ENCODE data around the gene VGLL4. TPM values are rescaled to one million over a fixed set of nuclear protein-coding genes. Genes with fewer than 3 reads are reported as not detected.
A peak's percentile ranks its signal among the peaks of the same experiment; 100 is the strongest.

VGLL4 gene
- total RNA-seq, 1 donor from 2014 or later, result 29.4 TPM

- TF ChIP-seq CTCF (IDR thresholded peaks at IDR 0.05; ENCODE audit: partially characterized antibody, unreplicated experiment), result no peak
- H3K9me3 Mint-ChIP-seq (ENCODE audit: unreplicated experiment), result no peaks in the 10 kb centered on the region
- H3K4me3 Mint-ChIP-seq (ENCODE audit: unreplicated experiment), result no peak overlapping the region
- no peaks in the 10 kb centered on the region for H3K4me1 Mint-ChIP-seq (ENCODE audit: low read depth, unreplicated experiment)
- DNase-seq, result no peak
- H3K27me3 Mint-ChIP-seq (ENCODE audit: unreplicated experiment), result peaks cover 2% of the 10 kb centered on the region
- H3K36me3 Mint-ChIP-seq (ENCODE audit: unreplicated experiment), result no peaks in the 10 kb centered on the region
- H3K27ac Mint-ChIP-seq (ENCODE audit: unreplicated experiment), result no peak overlapping the region
These were observed 5.0 kb upstream of the VGLL4 start for GRCh38 chr3:11648735-11649134.

DNA sequence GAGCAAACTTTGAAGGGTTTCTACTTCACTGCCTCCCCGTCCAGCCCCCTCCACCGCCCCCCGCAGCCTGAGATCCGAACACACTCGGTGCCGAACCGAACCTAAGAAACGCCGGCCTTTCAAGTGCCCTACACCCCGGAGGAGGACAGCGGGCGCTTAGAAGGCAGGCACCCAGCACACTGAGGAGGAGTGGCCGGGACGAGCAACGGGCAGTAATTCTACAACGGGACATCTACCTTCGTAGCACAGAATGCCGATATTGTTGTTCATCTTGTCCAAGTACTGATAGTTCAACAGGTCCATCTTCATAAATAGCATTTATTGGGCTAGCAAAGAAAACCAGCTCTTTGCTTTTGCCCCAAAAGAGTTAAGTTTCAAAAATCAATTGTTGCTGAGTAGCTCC, 513 bp downstream of the VGLL4 start:
- peak; percentile 40 for DNase-seq
- Mint-ChIP-seq H3K4me3 (ENCODE audit: unreplicated experiment) (peak overlapping the region; percentile 96), H3K27ac (ENCODE audit: unreplicated experiment) (peak overlapping the region; percentile 100), H3K27me3 (ENCODE audit: unreplicated experiment) (peaks cover 15% of the 10 kb centered on the region), H3K9me3 (ENCODE audit: unreplicated experiment) (peaks cover 12% of the 10 kb centered on the region), H3K36me3 (ENCODE audit: unreplicated experiment) (no peaks in the 10 kb centered on the region), H3K4me1 (ENCODE audit: low read depth, unreplicated experiment) (peaks cover 30% of the 10 kb centered on the region)
- TF ChIP-seq CTCF (IDR thresholded peaks at IDR 0.05; ENCODE audit: partially characterized antibody, unreplicated experiment), result no peak

GRCh38 chr3:11642431-11643191, 1.1 kb downstream of the VGLL4 start:
- no peak for TF ChIP-seq CTCF (IDR thresholded peaks at IDR 0.05; ENCODE audit: partially characterized antibody, unreplicated experiment)
- H3K4me1 Mint-ChIP-seq (ENCODE audit: low read depth, unreplicated experiment), result peaks cover 35% of the 10 kb centered on the region
- peaks cover 15% of the 10 kb centered on the region for H3K27me3 Mint-ChIP-seq (ENCODE audit: unreplicated experiment)
- H3K4me3 Mint-ChIP-seq (ENCODE audit: unreplicated experiment), result peak overlapping the region; percentile 96
- H3K27ac Mint-ChIP-seq (ENCODE audit: unreplicated experiment), result peak overlapping the region; percentile 100
- H3K36me3 Mint-ChIP-seq (ENCODE audit: unreplicated experiment), result no peaks in the 10 kb centered on the region
- peaks cover 12% of the 10 kb centered on the region for H3K9me3 Mint-ChIP-seq (ENCODE audit: unreplicated experiment)
- DNase-seq, result peak; percentile 57

DNA sequence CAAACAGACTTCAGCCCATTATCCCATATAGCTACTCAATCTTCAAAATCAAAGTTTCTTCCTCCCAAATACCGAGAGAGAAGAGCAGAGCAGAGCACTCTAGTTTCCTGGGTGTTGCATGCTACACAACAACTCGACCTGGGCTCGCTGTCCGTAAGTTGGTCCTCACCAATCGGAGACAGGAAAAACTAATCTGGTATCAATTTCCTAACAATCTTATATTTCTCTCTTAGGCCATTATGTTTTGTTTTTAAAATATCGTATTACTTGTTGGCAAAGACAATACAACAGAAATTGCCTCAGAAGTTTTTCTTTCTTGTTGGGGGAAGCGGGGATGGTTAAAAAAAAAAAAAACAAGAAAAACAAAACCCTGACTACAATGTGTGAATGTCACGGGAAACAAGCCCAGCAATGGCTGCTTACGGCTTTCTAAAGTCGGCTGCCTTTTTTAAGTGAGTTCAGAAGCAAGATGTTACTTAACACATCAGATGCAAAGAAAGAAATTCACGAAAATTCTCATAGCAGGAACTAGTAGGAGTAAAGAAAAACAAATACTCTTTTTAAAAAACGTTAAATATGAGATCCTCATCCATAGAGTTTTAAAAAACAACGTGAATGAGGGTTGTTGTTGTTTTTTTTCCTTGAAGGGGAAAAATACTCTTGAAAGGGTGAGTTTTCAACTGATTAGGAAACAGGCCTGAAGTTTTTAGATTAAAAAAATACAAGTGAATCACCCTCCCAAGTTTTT, 1.9 kb downstream of the VGLL4 start:
- Mint-ChIP-seq H3K27ac (ENCODE audit: unreplicated experiment) (peak overlapping the region; percentile 100), H3K36me3 (ENCODE audit: unreplicated experiment) (no peaks in the 10 kb centered on the region), H3K27me3 (ENCODE audit: unreplicated experiment) (peaks cover 15% of the 10 kb centered on the region), H3K9me3 (ENCODE audit: unreplicated experiment) (peaks cover 12% of the 10 kb centered on the region), H3K4me1 (ENCODE audit: low read depth, unreplicated experiment) (peaks cover 38% of the 10 kb centered on the region), H3K4me3 (ENCODE audit: unreplicated experiment) (peak overlapping the region; percentile 96)
- TF ChIP-seq CTCF (IDR thresholded peaks at IDR 0.05; ENCODE audit: partially characterized antibody, unreplicated experiment), result no peak
- no peak for DNase-seq

DNA sequence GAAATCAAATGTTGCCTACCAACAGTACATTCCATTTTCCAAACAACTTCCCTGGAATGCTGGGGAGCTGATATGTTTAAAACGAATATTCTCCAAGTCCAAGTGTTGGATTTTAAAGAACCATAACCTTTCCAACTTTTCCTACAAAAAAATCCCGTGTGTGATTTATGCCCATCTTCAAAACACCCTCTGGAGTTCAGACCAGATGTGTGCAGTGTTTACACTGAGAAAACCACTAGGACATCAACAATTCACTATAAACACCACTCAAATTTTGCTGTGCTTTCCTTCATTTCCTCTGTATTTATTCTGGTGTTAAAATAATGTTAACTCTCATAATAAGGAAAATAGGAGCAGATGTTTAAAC, 2.4 kb downstream of the VGLL4 start:
- Mint-ChIP-seq H3K4me1 (ENCODE audit: low read depth, unreplicated experiment) (peaks cover 38% of the 10 kb centered on the region), H3K4me3 (ENCODE audit: unreplicated experiment) (peak overlapping the region; percentile 96), H3K27ac (ENCODE audit: unreplicated experiment) (peak overlapping the region; percentile 100), H3K27me3 (ENCODE audit: unreplicated experiment) (peaks cover 15% of the 10 kb centered on the region), H3K36me3 (ENCODE audit: unreplicated experiment) (no peaks in the 10 kb centered on the region), H3K9me3 (ENCODE audit: unreplicated experiment) (peaks cover 12% of the 10 kb centered on the region)
- TF ChIP-seq CTCF (IDR thresholded peaks at IDR 0.05; ENCODE audit: partially characterized antibody, unreplicated experiment), result no peak
- DNase-seq, result no peak

Data from glutamatergic neuron (in vitro differentiated cells).